ENCODE measurements around the gene PRPH.

DNA sequence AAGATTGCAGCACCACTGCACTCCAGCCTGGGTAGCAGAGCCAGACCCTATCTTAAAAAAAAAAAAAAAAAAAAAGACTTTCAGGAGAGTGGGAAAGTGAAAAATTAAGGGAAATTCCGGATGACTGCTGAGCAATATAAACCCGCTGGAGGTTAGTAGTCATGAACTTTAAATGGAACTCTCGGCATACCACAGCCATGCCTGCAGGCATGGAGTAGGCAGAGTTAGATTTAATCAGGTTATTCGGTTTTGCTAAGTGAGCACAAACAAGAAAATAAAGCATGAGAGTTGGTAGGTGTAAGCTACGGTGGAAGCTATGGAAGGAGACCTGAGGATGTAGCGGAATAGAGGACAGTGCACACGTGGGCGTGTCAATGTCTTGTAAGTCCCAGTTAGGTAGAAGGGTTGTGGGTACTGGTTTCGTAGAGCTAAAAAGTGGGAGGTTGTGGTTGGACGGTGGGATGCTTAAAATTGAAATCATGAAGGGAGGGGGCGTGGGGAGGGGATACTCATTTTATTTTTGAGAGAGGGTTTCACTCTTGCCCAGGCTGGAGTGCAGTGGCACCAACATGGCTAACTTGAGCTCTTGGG, 41.8 kb upstream of the PRPH start:
- TF ChIP-seq JUND (IDR thresholded peaks at IDR 0.05; ENCODE audit: low read depth, low read length) (no peak), EP300 (IDR thresholded peaks at IDR 0.05; ENCODE audit: borderline replicate concordance in 1 of 2, control insufficient read depth in 1 of 2, low read depth in 2 of 2, low read length in 2 of 2) (no peak), POLR2A (IDR thresholded peaks at IDR 0.05; ENCODE audit: low read depth, low read length) (no peak), SREBF1 (IDR thresholded peaks at IDR 0.05; ENCODE audit: low read length) (no peak), RAD51 (IDR thresholded peaks at IDR 0.05) (no peak), RAD21 (IDR thresholded peaks at IDR 0.05; ENCODE audit: insufficient read depth, low read depth, low read length) (no peak), MYC (IDR thresholded peaks at IDR 0.05; ENCODE audit: insufficient read depth, insufficient read length, insufficient replicate concordance, low read length, severe bottlenecking) (no peak)
- TF ChIP-seq, protein P1, sequence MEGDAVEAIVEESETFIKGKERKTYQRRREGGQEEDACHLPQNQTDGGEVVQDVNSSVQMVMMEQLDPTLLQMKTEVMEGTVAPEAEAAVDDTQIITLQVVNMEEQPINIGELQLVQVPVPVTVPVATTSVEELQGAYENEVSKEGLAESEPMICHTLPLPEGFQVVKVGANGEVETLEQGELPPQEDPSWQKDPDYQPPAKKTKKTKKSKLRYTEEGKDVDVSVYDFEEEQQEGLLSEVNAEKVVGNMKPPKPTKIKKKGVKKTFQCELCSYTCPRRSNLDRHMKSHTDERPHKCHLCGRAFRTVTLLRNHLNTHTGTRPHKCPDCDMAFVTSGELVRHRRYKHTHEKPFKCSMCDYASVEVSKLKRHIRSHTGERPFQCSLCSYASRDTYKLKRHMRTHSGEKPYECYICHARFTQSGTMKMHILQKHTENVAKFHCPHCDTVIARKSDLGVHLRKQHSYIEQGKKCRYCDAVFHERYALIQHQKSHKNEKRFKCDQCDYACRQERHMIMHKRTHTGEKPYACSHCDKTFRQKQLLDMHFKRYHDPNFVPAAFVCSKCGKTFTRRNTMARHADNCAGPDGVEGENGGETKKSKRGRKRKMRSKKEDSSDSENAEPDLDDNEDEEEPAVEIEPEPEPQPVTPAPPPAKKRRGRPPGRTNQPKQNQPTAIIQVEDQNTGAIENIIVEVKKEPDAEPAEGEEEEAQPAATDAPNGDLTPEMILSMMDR (IDR thresholded peaks at IDR 0.05 in 2 of 3, conservative IDR thresholded peaks at IDR 0.05 in 1 of 3; ENCODE audit: control insufficient read depth in 2 of 3, extremely low read depth in 1 of 3, insufficient read depth in 1 of 3, low read depth in 3 of 3, low read length in 3 of 3) = no peak
- TF ChIP-seq, protein P2, sequence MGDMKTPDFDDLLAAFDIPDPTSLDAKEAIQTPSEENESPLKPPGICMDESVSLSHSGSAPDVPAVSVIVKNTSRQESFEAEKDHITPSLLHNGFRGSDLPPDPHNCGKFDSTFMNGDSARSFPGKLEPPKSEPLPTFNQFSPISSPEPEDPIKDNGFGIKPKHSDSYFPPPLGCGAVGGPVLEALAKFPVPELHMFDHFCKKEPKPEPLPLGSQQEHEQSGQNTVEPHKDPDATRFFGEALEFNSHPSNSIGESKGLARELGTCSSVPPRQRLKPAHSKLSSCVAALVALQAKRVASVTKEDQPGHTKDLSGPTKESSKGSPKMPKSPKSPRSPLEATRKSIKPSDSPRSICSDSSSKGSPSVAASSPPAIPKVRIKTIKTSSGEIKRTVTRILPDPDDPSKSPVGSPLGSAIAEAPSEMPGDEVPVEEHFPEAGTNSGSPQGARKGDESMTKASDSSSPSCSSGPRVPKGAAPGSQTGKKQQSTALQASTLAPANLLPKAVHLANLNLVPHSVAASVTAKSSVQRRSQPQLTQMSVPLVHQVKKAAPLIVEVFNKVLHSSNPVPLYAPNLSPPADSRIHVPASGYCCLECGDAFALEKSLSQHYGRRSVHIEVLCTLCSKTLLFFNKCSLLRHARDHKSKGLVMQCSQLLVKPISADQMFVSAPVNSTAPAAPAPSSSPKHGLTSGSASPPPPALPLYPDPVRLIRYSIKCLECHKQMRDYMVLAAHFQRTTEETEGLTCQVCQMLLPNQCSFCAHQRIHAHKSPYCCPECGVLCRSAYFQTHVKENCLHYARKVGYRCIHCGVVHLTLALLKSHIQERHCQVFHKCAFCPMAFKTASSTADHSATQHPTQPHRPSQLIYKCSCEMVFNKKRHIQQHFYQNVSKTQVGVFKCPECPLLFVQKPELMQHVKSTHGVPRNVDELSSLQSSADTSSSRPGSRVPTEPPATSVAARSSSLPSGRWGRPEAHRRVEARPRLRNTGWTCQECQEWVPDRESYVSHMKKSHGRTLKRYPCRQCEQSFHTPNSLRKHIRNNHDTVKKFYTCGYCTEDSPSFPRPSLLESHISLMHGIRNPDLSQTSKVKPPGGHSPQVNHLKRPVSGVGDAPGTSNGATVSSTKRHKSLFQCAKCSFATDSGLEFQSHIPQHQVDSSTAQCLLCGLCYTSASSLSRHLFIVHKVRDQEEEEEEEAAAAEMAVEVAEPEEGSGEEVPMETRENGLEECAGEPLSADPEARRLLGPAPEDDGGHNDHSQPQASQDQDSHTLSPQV (IDR thresholded peaks at IDR 0.05) = no peak
- TF ChIP-seq, protein P3, sequence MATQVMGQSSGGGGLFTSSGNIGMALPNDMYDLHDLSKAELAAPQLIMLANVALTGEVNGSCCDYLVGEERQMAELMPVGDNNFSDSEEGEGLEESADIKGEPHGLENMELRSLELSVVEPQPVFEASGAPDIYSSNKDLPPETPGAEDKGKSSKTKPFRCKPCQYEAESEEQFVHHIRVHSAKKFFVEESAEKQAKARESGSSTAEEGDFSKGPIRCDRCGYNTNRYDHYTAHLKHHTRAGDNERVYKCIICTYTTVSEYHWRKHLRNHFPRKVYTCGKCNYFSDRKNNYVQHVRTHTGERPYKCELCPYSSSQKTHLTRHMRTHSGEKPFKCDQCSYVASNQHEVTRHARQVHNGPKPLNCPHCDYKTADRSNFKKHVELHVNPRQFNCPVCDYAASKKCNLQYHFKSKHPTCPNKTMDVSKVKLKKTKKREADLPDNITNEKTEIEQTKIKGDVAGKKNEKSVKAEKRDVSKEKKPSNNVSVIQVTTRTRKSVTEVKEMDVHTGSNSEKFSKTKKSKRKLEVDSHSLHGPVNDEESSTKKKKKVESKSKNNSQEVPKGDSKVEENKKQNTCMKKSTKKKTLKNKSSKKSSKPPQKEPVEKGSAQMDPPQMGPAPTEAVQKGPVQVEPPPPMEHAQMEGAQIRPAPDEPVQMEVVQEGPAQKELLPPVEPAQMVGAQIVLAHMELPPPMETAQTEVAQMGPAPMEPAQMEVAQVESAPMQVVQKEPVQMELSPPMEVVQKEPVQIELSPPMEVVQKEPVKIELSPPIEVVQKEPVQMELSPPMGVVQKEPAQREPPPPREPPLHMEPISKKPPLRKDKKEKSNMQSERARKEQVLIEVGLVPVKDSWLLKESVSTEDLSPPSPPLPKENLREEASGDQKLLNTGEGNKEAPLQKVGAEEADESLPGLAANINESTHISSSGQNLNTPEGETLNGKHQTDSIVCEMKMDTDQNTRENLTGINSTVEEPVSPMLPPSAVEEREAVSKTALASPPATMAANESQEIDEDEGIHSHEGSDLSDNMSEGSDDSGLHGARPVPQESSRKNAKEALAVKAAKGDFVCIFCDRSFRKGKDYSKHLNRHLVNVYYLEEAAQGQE (IDR thresholded peaks at IDR 0.05; ENCODE audit: low read depth, low read length) = no peak
